Right lobe of liver (tissue), 4 donors: ENCODE results near the gene XBP1.

Source experiments
- POLR2A ChIP-seq: fragments of 450-650 bp; IDR thresholded peaks from one replicate; pipeline ENCODE4 v1.6.1; 2017; ENCODE audit warnings: antibody characterized with exemption, mild to moderate bottlenecking
- TF ChIP-seq, protein P1 (sequence below), 4 donors: fragments of 200-600 bp in 3 of 4; fragments of 450-650 bp in 1 of 4; IDR thresholded peaks; one replicate each; pipeline versions ENCODE4 v1.5.1 to v1.8.0; 2016 to 2022; ENCODE audit warnings: antibody characterized with exemption in 4 of 4, mild to moderate bottlenecking in 2 of 4
- donor health status: DM: no; HTN: no; CAD: no.
- donor health status: DM: no; HTN: no; CAD: no.
- donor health status: DM: no; HTN: yes; CAD: no.

DNA sequence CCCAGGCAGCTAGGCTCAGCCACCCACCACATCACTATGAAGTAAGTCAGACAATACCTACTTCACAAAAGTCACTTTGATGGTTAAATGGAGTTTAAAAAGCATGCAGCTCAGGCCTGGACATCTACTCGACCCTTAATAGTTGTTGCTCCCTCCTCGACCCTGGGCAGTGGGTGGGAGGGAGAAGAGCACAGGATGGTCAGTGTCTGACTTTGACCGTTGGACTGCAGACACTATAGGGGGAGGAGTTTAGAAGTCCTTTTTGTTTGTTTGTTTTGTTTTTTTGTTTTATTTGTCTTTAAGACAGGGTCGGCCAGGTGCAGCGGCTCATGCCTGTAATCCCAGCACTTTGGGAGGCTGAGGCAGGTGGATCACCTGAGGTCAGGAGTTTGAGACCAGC is 38.6 kb upstream of the XBP1 start:
- TF ChIP-seq, protein P1, sequence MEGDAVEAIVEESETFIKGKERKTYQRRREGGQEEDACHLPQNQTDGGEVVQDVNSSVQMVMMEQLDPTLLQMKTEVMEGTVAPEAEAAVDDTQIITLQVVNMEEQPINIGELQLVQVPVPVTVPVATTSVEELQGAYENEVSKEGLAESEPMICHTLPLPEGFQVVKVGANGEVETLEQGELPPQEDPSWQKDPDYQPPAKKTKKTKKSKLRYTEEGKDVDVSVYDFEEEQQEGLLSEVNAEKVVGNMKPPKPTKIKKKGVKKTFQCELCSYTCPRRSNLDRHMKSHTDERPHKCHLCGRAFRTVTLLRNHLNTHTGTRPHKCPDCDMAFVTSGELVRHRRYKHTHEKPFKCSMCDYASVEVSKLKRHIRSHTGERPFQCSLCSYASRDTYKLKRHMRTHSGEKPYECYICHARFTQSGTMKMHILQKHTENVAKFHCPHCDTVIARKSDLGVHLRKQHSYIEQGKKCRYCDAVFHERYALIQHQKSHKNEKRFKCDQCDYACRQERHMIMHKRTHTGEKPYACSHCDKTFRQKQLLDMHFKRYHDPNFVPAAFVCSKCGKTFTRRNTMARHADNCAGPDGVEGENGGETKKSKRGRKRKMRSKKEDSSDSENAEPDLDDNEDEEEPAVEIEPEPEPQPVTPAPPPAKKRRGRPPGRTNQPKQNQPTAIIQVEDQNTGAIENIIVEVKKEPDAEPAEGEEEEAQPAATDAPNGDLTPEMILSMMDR (IDR thresholded peaks at IDR 0.05) = no peak
- no peak for TF ChIP-seq POLR2A
